DMS114 treated with DMSO at 0.1 percent for 48 hours (cell line): ENCODE results near the gene CSMD2.

Experiments used
- DNase-seq: peaks from one replicate; lab custom pipeline; 2025; ENCODE audit not compliant: unreplicated experiment; lab: John Stamatoyannopoulos, UW

The CSMD2 gene

DNA sequence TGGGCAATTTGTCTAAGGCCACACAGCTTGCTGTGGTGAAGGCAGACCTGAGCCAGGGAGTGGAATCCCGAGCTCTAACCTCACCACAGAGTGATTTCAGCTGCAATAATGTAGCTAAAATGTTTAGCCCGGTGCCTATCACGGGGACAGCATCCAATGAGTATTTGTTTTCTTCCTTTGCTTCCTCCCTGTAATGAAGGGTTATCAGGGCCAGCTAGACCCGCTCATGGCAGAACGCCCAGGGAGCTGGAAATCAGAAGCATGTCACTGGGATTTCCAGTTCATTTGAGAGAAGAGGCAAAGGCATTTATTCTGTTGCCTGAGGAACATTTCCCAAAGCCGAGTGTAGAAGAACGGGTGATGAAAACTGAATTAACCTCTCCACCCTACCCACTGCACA, 509.5 kb downstream of the CSMD2 start:
- no peak for DNase-seq

DNA sequence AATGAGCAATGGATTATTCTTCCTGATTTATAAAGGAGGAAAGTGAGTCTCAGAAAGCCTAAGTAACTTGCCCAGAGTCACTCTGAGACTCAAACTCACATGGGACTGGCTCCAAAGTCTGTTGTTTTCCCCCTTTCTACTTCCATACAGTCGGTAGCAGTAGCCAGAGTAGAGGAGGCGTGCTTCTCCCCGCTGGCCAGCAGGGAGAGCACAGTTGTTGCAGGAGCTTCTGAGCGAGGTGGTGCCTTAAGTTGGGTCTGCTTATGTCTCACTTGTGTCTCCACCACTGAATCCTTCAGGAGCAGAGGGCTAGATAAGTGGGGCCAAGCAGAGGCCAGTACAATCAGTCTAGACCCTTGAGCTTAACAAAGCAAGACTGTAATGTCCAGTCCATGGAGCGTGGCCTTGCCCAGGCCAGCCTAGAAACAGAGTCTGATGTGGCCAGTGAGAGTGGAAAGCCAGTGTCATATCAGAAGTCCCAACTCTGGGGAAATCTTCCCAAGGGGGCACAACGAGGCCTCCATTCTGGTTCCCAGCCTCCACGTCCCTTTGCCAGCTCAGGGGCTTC, 510.7 kb downstream of the CSMD2 start:
- no peak for DNase-seq

DNA sequence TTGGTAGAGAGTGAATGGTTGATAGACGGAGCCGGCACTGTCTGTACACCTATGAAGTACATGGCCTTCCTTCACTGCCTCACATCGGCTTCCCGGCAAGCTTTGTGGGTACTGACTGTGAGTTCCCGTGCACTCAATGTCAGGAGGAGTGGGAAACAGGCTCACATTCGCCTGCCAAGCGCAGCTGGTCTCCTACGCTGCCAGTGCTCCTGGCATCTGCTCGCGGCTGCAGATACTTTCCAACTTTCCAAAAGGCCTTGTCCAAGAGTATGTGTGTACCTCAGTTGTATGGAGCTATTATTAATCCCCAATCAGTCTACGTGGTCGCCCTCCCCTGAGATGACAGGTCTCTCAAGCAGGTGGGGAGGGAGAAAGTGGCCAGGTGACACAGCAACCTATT, 511.8 kb downstream of the CSMD2 start:
- no peak for DNase-seq

DNA sequence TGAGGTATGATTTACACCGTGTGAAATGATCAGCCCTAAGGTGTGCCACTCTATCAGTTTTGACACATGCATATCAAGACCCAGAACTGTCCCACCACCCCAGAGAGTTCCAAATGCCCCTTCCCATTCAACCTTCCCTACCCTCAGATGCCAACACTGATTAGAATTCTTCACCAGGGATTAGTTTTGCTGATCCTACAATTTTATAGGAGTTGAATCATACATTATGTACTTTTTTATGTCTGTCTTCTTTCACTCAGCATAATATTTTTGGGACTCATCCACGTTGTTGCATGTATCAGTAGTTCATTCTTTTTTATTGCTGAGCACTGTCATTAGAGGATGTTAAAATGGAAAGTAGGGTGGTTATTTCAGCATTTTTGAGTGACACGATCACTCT, 514.3 kb downstream of the CSMD2 start:
- DNase-seq = no peak

GRCh38 chr1:33649759-33650158, 515.3 kb downstream of the CSMD2 start:
- DNase-seq = no peak

GRCh38 chr1:33643216-33643615, 521.8 kb downstream of the CSMD2 start:
- no peak for DNase-seq

DNA sequence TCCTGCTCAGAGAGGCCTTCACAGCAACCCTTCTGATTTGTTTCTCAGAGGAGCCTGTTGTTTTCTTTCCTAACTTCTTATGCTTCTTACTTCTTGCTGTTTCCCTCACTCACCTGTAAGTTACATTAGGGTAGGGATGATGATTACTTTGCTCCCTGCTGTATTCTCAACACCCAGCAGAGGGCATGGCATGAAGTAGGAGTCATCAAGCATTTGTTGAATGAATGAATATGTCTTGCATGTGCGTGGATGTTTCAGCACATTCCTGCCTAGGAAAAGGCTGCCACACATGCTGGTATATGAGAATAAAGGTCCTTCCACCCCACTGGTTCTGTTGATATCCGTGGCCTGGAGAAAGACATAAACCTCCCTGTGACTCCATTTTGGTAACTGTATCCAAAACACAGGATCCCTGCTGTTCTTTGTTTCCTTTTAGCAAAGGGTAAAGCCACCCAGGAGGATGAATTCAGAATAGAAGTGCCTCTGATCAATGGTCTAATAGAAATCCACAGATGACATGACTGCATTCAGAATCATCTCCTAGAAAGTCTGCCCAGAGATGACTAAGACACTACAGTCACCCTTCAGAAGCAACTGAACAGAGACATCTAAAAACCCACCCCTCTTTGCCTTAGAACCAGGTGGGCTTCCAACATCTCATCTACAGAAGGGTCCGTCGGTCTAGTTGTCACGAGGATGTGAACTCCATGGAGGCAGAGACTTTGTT, 523.8 kb downstream of the CSMD2 start:
- no peak for DNase-seq

- DNase-seq = no peak
These were observed 524.8 kb downstream of the CSMD2 start for GRCh38 chr1:33640114-33640660.

GRCh38 chr1:33637846-33638440, 527.1 kb downstream of the CSMD2 start:
- DNase-seq = no peak

GRCh38 chr1:33636209-33636608, 528.8 kb downstream of the CSMD2 start:
- DNase-seq = no peak

- no peak for DNase-seq
These were observed 529.6 kb downstream of the CSMD2 start for GRCh38 chr1:33635336-33636012.

DNA sequence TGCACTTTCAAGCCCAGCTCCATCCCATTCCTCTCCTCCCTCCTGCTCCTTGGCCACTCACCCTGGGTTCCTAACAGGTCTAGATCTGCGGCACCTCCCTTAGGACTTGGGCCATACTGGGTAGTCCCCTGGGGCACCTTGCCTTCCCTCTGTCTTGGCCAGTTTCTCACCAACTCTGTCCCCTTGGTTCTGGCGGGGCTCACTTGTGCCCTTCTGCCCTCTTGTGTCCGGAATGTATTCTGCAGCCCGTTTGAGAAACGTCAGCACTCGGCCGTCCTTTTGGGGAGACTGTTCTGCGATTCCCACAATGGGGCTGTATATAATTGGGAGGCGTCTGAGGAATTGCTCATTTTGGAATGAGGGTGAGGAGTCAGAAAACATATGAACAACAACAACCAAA, 530.2 kb downstream of the CSMD2 start:
- no peak for DNase-seq

- DNase-seq = no peak
These were observed 530.9 kb downstream of the CSMD2 start for GRCh38 chr1:33634143-33634542.

- DNase-seq = peak; percentile 71
These were observed 531.8 kb downstream of the CSMD2 start for GRCh38 chr1:33633019-33633801.

DNA sequence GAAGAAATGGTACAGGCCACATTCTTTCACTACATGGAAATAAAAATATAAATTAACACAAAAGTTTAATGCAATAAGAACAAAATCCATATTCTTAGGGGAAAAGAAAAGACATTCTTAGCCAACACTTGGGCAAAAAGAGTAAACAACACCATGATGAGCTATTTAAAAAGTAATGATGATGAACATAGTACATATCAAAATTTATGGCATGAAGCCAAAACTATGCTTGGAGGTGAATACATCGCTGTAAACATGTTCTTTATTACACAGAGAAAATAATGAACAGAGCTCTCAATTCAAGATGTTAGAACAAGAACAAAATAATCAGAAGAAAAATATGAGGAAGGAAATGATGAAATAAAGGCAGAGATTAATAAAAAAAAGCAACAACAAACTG, 534.3 kb downstream of the CSMD2 start:
- DNase-seq = no peak

DNA sequence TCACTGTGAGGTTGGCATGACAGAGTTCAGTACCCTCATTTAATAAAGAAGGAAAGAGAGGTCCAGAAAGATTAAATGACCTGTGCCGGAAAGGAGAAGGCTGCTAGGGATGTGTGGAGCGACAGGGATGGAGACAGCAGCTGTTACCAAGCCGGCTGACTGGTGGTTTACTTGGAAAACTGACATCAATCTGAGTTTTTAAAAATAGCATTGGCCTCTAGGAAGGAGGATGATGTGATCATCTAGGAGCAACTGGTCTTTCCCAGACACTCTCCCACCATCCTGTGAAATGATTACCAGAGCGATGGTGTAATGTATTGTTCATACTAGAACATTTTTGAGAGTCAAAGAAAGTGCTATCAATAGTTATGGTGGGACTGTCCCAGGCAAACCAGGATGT, 538.2 kb downstream of the CSMD2 start:
- DNase-seq = no peak

DNA sequence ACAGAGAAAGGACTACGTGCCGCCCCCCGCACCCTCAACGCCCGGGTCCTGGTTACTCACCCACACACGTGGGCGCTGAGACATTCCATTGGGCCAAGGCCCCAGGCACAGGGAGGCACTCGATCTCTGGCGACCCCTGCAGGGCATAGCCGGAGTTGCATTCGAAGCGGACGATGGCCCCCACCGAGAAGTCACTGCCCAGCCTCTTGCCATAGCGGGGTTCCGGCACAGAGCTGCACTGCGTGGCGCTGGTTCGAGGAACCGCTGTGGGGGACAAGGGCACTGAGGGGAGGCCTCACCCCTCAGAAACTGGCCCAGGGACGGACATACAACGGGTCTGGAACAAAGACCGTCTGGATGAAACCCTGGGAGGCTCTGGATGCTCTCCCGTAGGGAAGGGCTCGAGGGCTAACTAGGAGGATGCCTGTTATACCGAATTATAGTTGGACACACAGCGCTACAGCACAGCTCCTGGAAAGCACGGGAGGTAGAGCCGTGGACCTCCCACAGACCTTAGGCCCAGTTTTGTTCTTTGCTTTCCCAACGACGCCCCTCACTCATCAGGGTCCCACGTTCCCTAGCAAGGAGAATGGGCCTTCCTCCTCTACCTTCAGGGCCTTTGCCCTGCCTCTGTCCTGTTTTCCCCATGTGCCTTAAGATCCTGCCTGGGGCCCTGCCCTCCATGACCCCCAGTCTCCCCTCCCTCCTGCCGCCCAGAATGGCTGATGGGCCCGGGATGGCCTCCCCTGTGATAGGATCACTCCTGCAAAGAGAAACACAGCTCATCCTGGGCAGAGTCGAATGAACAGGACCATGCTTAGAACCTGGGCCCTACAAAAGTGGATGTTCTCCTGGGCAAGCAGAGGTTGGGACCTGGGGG, 539.8 kb downstream of the CSMD2 start:
- DNase-seq = no peak

DNA sequence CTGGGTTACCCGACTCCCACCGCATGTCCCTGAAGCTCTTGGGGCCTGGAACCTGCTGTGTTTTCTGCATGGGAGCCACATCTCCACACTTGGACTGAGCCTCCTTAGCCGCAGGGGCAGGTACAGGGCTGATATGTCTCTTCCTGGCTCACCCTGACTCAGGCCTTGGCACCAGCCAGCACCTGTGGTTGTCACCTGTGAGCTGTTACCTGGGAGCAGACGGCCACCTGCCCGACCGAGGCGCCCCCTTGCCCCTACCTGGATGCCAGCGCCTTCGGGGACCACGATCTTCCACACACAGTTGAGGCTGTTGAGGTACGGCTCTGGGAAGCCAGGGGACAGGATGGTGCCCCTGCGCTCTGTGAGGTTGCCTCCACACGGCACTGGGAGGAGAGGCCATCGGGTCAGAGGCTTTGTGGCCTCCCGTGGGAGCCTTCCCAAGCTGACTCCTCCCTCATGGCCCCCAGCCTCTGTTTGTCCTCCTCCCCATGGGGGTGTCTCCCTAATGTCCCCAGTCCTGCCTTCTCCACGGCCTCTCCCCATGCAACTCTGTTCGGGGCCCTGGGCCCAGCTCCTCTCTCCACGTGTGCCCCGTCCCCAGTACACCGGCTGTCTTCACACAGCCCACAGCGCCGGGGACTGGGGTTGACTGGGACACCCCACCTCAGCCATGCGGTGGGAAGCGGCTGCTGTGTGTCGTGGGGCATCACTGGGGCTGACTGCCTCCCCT, 540.6 kb downstream of the CSMD2 start:
- no peak for DNase-seq

DNA sequence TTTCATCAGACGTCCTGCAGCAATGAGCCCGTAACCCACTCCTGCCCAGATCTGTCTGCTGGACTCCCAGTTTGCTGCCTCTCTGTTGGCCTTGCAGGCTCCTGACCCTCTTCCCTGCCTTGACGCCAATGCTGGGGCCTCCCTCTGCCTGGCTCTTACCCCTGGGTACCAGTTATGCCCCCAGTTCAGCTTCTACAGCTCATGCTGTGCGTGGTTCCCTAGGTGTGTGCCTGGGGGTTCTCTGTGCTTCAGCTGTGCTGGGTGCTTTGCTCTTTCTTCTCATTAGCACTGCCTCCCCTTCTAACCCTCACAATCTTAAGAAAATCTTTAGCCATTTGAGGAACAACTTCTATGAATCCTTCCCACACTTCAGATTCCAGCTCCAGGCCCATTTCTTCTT, 541.2 kb downstream of the CSMD2 start:
- DNase-seq = no peak
